Activated T-helper 1 cell treated with anti-CD3 and anti-CD28 coated beads, Interleukin-12 subunit alpha, Interleukin-12 subunit beta, Interleukin-2, Interleukin-4 antibody, amounts not matched to agents 30 ng/mL and 10 ng/mL and 1 ng/mL, durations not matched to agents 14 hours and 24 hours and 36 hours (primary cell): Measurements from ENCODE around the gene GABBR1. TPM values are rescaled to one million over a fixed set of nuclear protein-coding genes. Genes with fewer than 3 reads are reported as not detected.
"Not testable (repeated sequence)": the region's sequence is repeated elsewhere in the genome, so short reads cannot be mapped to it uniquely, and the experiment has no call there.

Source experiments
- DNase-seq: peaks from one replicate; pipeline ENCODE4 v3.0.0; 2021; ENCODE audit warnings: low spot score
- H3K27ac Mint-ChIP-seq: one replicate; pipeline ENCODE4 v1.8.0; 2021; ENCODE audit warnings: mild to moderate bottlenecking, mixed read lengths
- H3K27me3 Mint-ChIP-seq: one replicate; pipeline ENCODE4 v1.8.0; 2022; ENCODE audit warnings: mild to moderate bottlenecking, moderate library complexity, mixed read lengths; ENCODE audit not compliant: insufficient read depth
- H3K36me3 Mint-ChIP-seq: one replicate; pipeline ENCODE4 v1.8.0; 2021; ENCODE audit warnings: low read depth, mixed read lengths
- H3K4me1 Mint-ChIP-seq: one replicate; pipeline ENCODE4 v1.8.0; 2021; ENCODE audit warnings: low read depth, mixed read lengths
- H3K4me3 Mint-ChIP-seq: one replicate; pipeline ENCODE4 v1.8.0; 2021; ENCODE audit warnings: mild to moderate bottlenecking, moderate library complexity, mixed read lengths
- H3K9me3 Mint-ChIP-seq: one replicate; pipeline ENCODE4 v1.8.0; 2021; ENCODE audit warnings: mixed read lengths
- intact Hi-C: fragments of 100-400 bp; cut with micrococcal nuclease; formaldehyde crosslinking; loops from one replicate; pipeline ENCODE4 v1.15.1; 2024
- total RNA-seq: library from RNA; stranded (reverse); gene quantifications from 2 replicates; pipeline ENCODE4 v1.2.3, GENCODE V29; 2022

Gene GABBR1
- total RNA-seq, 1 donor from 2014 or later = 22.6 TPM

- Mint-ChIP-seq H3K27ac (no peak overlapping the region), H3K4me3 (no peak overlapping the region), H3K27me3 (peaks cover 41% of the 10 kb centered on the region), H3K4me1 (no peaks in the 10 kb centered on the region), H3K9me3 (no peaks in the 10 kb centered on the region), H3K36me3 (no peaks in the 10 kb centered on the region)
- intact Hi-C loops = no loop called here
- DNase-seq = no peak
These were observed 33.8 kb upstream of the GABBR1 start for GRCh38 chr6:29666826-29667130.

GRCh38 chr6:29665942-29666825, 33.2 kb upstream of the GABBR1 start:
- peaks cover 44% of the 10 kb centered on the region for H3K27me3 Mint-ChIP-seq

GRCh38 chr6:29663300-29664042, 30.5 kb upstream of the GABBR1 start:
- Mint-ChIP-seq H3K9me3 (no peaks in the 10 kb centered on the region), H3K4me3 (no peak overlapping the region), H3K36me3 (no peaks in the 10 kb centered on the region), H3K27ac (no peak overlapping the region), H3K4me1 (no peaks in the 10 kb centered on the region), H3K27me3 (peaks cover 44% of the 10 kb centered on the region)
- intact Hi-C loops = no loop called here
- DNase-seq = no peak

More at GRCh38 chr6:29665942-29666825, 33.2 kb upstream of the GABBR1 start:
- Mint-ChIP-seq H3K27ac (no peak overlapping the region), H3K4me1 (no peaks in the 10 kb centered on the region), H3K9me3 (no peaks in the 10 kb centered on the region), H3K4me3 (no peak overlapping the region), H3K36me3 (no peaks in the 10 kb centered on the region)
- intact Hi-C loops = no loop called here
- DNase-seq = no peak

- H3K27ac Mint-ChIP-seq, DNase-seq, intact Hi-C loops: not testable (repeated sequence)
These were observed 28.6 kb upstream of the GABBR1 start for GRCh38 chr6:29661502-29662141.

GRCh38 chr6:29661071-29661470, 28.1 kb upstream of the GABBR1 start:
- H3K36me3 Mint-ChIP-seq = no peaks in the 10 kb centered on the region
- DNase-seq = no peak
- H3K27ac Mint-ChIP-seq = no peak overlapping the region
- no peak overlapping the region for H3K4me3 Mint-ChIP-seq
- no peaks in the 10 kb centered on the region for H3K9me3 Mint-ChIP-seq
- peaks cover 41% of the 10 kb centered on the region for H3K27me3 Mint-ChIP-seq
- intact Hi-C loops = no loop called here
- no peaks in the 10 kb centered on the region for H3K4me1 Mint-ChIP-seq

More at GRCh38 chr6:29661502-29662141, 28.6 kb upstream of the GABBR1 start:
- H3K9me3 Mint-ChIP-seq, H3K4me1 Mint-ChIP-seq, H3K36me3 Mint-ChIP-seq, H3K4me3 Mint-ChIP-seq: not testable (repeated sequence)
- peaks cover 41% of the 10 kb centered on the region for H3K27me3 Mint-ChIP-seq

GRCh38 chr6:29656798-29657197, 23.8 kb upstream of the GABBR1 start, which contains the start of gene MOG:
Gene MOG (plus strand): TSS chr6:29657092. CDS start chr6:29657210, 118 bp downstream.
- Mint-ChIP-seq H3K4me3 (no peak within 1 kb of the TSS), H3K27ac (no peak within 1 kb of the TSS), H3K4me1 (peaks cover 4% of the 10 kb centered on the region), H3K36me3 (no peaks in the 10 kb centered on the region), H3K9me3 (no peaks in the 10 kb centered on the region), H3K27me3 (peaks cover 30% of the 10 kb centered on the region)
- no peak for DNase-seq
- intact Hi-C loops = no loop called here

GRCh38 chr6:29656157-29656556, 23.2 kb upstream of the GABBR1 start:
- Mint-ChIP-seq H3K4me1 (peaks cover 9% of the 10 kb centered on the region), H3K36me3 (no peaks in the 10 kb centered on the region), H3K27ac (no peak overlapping the region), H3K4me3 (no peak overlapping the region), H3K9me3 (no peaks in the 10 kb centered on the region), H3K27me3 (peaks cover 25% of the 10 kb centered on the region)
- intact Hi-C loops = no loop called here
- no peak for DNase-seq

- no peak overlapping the region for H3K27ac Mint-ChIP-seq
- H3K36me3 Mint-ChIP-seq = no peaks in the 10 kb centered on the region
- intact Hi-C loops = no loop called here
- peaks cover 9% of the 10 kb centered on the region for H3K4me1 Mint-ChIP-seq
- H3K4me3 Mint-ChIP-seq = no peak overlapping the region
- DNase-seq = no peak
- peaks cover 22% of the 10 kb centered on the region for H3K27me3 Mint-ChIP-seq
- no peaks in the 10 kb centered on the region for H3K9me3 Mint-ChIP-seq
These were observed 22.7 kb upstream of the GABBR1 start for GRCh38 chr6:29655658-29656057.

- Mint-ChIP-seq H3K4me1 (peaks cover 20% of the 10 kb centered on the region), H3K36me3 (no peaks in the 10 kb centered on the region), H3K27ac (no peak overlapping the region), H3K9me3 (no peaks in the 10 kb centered on the region), H3K27me3 (peaks cover 16% of the 10 kb centered on the region), H3K4me3 (no peak overlapping the region)
- intact Hi-C loops = no loop called here
- no peak for DNase-seq
These were observed 20.6 kb upstream of the GABBR1 start for GRCh38 chr6:29653452-29654038.

GRCh38 chr6:29652198-29652584, 19.2 kb upstream of the GABBR1 start:
- DNase-seq = no peak
- peaks cover 20% of the 10 kb centered on the region for H3K4me1 Mint-ChIP-seq
- no peak overlapping the region for H3K4me3 Mint-ChIP-seq
- no peaks in the 10 kb centered on the region for H3K9me3 Mint-ChIP-seq
- H3K27me3 Mint-ChIP-seq = peaks cover 12% of the 10 kb centered on the region
- intact Hi-C loops = no loop called here
- no peaks in the 10 kb centered on the region for H3K36me3 Mint-ChIP-seq
- H3K27ac Mint-ChIP-seq = no peak overlapping the region

GRCh38 chr6:29651413-29652197, 18.6 kb upstream of the GABBR1 start:
- Mint-ChIP-seq H3K9me3 (no peaks in the 10 kb centered on the region), H3K4me1 (peaks cover 20% of the 10 kb centered on the region), H3K36me3 (no peaks in the 10 kb centered on the region), H3K27ac (no peak overlapping the region), H3K27me3 (peaks cover 10% of the 10 kb centered on the region), H3K4me3 (no peak overlapping the region)
- intact Hi-C loops = loop anchor here (2.0 kb wide), 2 partner anchors 183 to 409 kb away; partner anchors contain the start of gene POLR1H
- no peak for DNase-seq
